T-helper 2 cell treated with Interferon-gamma antibody and Interleukin-4, amounts not matched to agents 5 μg/mL and 100 μg/mL, for 36 hours (primary cell): ENCODE measurements around the gene EYA4.

Experiments
- DNase-seq: peaks from one replicate; pipeline ENCODE4 v3.0.0; 2021; ENCODE audit warnings: low spot score
- H3K27ac Mint-ChIP-seq: one replicate; pipeline ENCODE4 v1.8.0; 2021; ENCODE audit warnings: mild to moderate bottlenecking, mixed read lengths
- H3K27me3 Mint-ChIP-seq: one replicate; pipeline ENCODE4 v1.8.0; 2021; ENCODE audit warnings: low read depth, mixed read lengths
- H3K36me3 Mint-ChIP-seq: one replicate; pipeline ENCODE4 v1.8.0; 2021; ENCODE audit warnings: low read depth, mixed read lengths
- H3K4me1 Mint-ChIP-seq: one replicate; pipeline ENCODE4 v1.8.0; 2021; ENCODE audit warnings: low read depth, mixed read lengths
- H3K4me3 Mint-ChIP-seq: one replicate; pipeline ENCODE4 v1.8.0; 2022; ENCODE audit warnings: mild to moderate bottlenecking, moderate library complexity, mixed read lengths
- H3K9me3 Mint-ChIP-seq: one replicate; pipeline ENCODE4 v1.8.0; 2021; ENCODE audit warnings: mixed read lengths

The EYA4 gene

DNA sequence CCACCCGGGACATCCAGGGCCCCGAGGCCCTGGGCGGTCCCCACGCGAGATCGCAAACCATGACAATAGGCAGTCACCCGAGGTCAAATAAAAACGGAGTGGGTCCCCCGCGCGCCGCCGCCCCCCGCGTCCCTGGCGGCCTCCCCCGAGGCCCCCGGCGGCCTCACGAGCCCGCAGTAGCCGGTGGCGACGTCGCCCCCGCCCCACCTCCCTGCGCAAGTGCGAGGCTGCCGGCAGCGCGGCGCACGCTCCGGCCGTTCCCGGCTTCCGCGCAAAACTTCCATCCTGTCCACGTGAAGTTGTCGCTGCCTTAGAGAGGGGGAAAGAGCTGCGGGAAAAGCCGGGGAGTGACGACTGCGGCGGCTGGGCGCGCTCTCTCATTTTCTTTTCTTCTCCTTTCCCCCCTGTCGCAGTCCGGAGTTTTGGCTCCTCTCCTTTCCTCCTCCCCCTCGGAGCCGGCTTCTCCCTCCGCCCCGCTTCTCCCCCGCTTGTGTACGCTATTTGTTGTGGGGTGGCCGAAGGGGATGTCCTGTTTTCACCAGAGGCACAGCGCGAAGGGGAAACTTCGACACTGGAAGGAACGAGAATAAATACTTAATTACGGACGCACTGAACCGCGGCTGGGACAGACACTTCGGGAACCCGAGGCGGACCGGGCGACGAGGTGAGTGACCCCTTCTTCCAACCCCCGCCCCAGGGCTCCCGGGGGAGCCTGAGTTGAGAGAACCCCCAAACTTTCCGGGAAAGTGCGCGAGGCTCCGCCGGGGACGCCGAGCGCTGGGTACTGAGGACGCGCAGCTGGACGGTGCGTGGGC lies at the start of gene EYA4:
TSS of gene EYA4 (plus strand) at position 272 of the 815 bp plus-strand sequence. CDS start 33,424 bp downstream, outside the sequence.
- Mint-ChIP-seq H3K27me3 (peaks cover 70% of the 10 kb centered on the region), H3K4me1 (peaks cover 3% of the 10 kb centered on the region), H3K4me3 (no peak within 1 kb of the TSS), H3K36me3 (no peaks in the 10 kb centered on the region), H3K27ac (peak within 1 kb of the TSS; percentile 26), H3K9me3 (no peaks in the 10 kb centered on the region)
- no peak for DNase-seq

DNA sequence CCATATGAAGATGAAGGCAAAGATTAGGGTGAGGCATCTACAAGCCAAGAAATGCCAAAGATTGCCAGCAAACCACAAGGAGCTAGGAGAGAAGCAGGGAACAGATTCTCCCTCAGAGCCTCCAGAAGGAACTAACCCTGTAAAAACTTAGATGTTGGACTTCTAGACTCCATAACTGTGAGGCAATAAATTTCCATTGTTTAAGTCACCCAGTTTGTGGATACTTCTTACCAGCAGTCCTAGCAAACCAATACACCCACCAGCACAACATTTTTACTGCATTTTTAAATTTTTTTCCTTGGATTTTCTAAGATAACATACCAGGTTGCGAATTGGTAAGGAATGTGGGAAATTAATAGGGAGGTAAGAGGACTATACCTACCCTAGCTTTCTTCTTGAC lies 47.8 kb upstream of the EYA4 start:
- Mint-ChIP-seq H3K9me3 (no peaks in the 10 kb centered on the region), H3K27ac (no peak overlapping the region), H3K4me1 (no peaks in the 10 kb centered on the region), H3K27me3 (no peaks in the 10 kb centered on the region), H3K4me3 (no peak overlapping the region), H3K36me3 (no peaks in the 10 kb centered on the region)
- no peak for DNase-seq

DNA sequence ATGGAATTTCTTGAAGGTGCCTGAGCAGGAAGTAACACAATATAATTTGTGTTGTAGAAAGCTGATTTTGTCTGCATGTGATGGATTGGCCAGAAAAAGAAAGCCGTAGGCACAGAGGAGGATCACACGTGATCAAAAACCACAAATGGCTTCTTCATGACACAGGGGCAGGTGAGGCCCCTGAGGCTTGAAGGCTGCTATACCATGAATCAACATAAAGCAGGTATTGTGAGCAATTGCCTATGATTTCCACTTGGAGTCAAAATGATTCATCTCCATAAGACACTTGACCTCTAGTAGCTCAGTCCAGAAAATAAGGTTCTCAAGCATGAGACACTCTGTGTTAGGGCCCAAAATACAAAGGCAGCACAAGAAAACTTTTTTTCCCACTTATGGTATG lies 42.4 kb upstream of the EYA4 start:
- no peaks in the 10 kb centered on the region for H3K36me3 Mint-ChIP-seq
- H3K4me3 Mint-ChIP-seq, result no peak overlapping the region
- no peak overlapping the region for H3K27ac Mint-ChIP-seq
- no peaks in the 10 kb centered on the region for H3K27me3 Mint-ChIP-seq
- no peaks in the 10 kb centered on the region for H3K4me1 Mint-ChIP-seq
- H3K9me3 Mint-ChIP-seq, result no peaks in the 10 kb centered on the region
- DNase-seq, result no peak

GRCh38 chr6:133201231-133201630 lies 39.9 kb upstream of the EYA4 start:
- H3K4me3 Mint-ChIP-seq, result no peak overlapping the region
- no peak overlapping the region for H3K27ac Mint-ChIP-seq
- H3K27me3 Mint-ChIP-seq, result no peaks in the 10 kb centered on the region
- H3K36me3 Mint-ChIP-seq, result no peaks in the 10 kb centered on the region
- H3K9me3 Mint-ChIP-seq, result no peaks in the 10 kb centered on the region
- H3K4me1 Mint-ChIP-seq, result no peaks in the 10 kb centered on the region
- DNase-seq, result no peak

DNA sequence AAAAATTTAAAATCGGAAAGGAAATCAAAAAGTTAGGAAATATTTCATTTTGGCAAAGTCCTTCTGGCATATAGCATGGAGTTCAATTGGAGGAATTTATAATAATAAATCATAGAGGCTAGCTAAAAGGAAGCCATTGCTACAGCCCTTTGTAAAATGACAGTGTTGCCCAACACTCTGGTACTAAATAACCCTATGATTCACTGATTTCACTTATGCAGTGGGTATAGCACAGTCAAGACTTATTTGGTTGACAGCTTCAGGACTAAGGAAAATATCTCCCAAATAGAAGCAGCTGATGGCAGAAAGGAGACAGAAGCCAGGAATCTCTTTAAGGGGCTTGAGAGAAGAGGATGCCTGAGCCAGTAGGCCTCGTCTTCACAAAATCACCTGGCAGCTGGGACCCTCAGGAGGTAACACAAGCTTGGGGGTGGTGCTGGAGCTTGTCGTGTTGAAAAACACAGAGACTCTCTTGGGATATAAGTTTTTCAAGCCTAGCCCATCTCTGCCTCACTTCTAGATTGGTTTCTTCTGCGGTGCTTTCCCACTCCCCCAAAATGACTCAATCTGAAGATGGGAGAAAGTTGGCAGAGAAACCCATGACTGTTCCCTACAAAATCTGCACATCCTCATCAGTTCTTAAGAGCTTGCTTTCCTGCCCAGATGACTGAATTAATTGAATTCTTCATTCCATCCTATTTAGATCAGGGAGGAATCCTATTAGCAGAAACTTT lies 38.4 kb upstream of the EYA4 start:
- Mint-ChIP-seq H3K4me3 (no peak overlapping the region), H3K4me1 (no peaks in the 10 kb centered on the region), H3K9me3 (no peaks in the 10 kb centered on the region), H3K36me3 (no peaks in the 10 kb centered on the region), H3K27ac (no peak overlapping the region), H3K27me3 (no peaks in the 10 kb centered on the region)
- no peak for DNase-seq

DNA sequence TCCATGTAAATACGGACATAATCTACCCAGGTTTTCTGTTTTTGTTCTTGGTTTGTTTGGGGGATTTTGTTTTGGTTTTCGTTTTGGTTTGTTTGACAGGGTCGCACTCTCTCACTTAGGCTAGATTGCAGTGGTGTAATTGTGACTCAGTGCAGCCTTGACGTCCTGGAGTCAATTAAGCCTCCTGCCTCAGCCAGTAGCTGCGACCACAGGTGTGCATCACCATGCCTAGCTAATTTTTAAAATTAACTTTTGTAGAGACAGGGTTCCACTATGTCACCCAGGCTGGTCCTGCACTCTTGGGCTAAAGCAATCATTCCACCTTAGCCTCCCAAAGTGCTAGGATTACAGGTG lies 37.8 kb upstream of the EYA4 start:
- no peak overlapping the region for H3K4me3 Mint-ChIP-seq
- no peak for DNase-seq
- no peaks in the 10 kb centered on the region for H3K9me3 Mint-ChIP-seq
- H3K27ac Mint-ChIP-seq, result no peak overlapping the region
- no peaks in the 10 kb centered on the region for H3K27me3 Mint-ChIP-seq
- H3K36me3 Mint-ChIP-seq, result no peaks in the 10 kb centered on the region
- H3K4me1 Mint-ChIP-seq, result no peaks in the 10 kb centered on the region

- no peaks in the 10 kb centered on the region for H3K4me1 Mint-ChIP-seq
- no peak overlapping the region for H3K27ac Mint-ChIP-seq
- no peaks in the 10 kb centered on the region for H3K27me3 Mint-ChIP-seq
- H3K4me3 Mint-ChIP-seq, result no peak overlapping the region
- peaks cover 3% of the 10 kb centered on the region for H3K9me3 Mint-ChIP-seq
- DNase-seq, result no peak
- no peaks in the 10 kb centered on the region for H3K36me3 Mint-ChIP-seq
Measured at GRCh38 chr6:133205304-133205703, 35.9 kb upstream of the EYA4 start.

GRCh38 chr6:133206942-133207341 lies 34.2 kb upstream of the EYA4 start:
- no peak for DNase-seq
- Mint-ChIP-seq H3K27ac (no peak overlapping the region), H3K4me1 (no peaks in the 10 kb centered on the region), H3K27me3 (no peaks in the 10 kb centered on the region), H3K4me3 (no peak overlapping the region), H3K9me3 (peaks cover 3% of the 10 kb centered on the region), H3K36me3 (no peaks in the 10 kb centered on the region)

DNA sequence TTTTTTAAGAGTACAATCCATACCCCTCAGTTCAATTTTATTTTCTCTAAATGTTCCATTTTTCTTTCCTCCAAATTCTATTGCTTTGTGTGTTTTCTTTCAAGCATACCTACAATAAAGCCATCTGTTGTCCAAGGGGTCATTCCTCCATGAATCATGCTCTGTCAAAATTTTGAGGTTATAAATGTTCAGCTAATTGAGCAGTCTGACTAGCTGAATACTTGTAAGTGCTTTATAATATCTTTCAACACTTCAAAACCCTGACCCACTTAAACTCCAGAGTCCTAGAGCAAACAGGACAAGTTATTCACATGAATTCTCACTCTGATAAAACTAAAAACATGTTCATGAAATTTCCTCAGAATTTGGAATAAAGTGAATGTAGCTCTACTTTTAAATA lies 33.4 kb upstream of the EYA4 start:
- H3K36me3 Mint-ChIP-seq, result no peaks in the 10 kb centered on the region
- H3K4me3 Mint-ChIP-seq, result no peak overlapping the region
- no peaks in the 10 kb centered on the region for H3K27me3 Mint-ChIP-seq

GRCh38 chr6:133208183-133208755 lies 32.9 kb upstream of the EYA4 start:
- H3K27me3 Mint-ChIP-seq, result no peaks in the 10 kb centered on the region
- DNase-seq, result no peak

More for the DNA sequence above, 33.4 kb upstream of the EYA4 start:
- no peak for DNase-seq
- Mint-ChIP-seq H3K9me3 (peaks cover 3% of the 10 kb centered on the region), H3K27ac (no peak overlapping the region), H3K4me1 (no peaks in the 10 kb centered on the region)

GRCh38 chr6:133214267-133214666 lies 26.9 kb upstream of the EYA4 start:
- no peaks in the 10 kb centered on the region for H3K27me3 Mint-ChIP-seq
- H3K36me3 Mint-ChIP-seq, result no peaks in the 10 kb centered on the region
- no peak overlapping the region for H3K4me3 Mint-ChIP-seq
- peaks cover 3% of the 10 kb centered on the region for H3K9me3 Mint-ChIP-seq
- DNase-seq, result no peak
- no peak overlapping the region for H3K27ac Mint-ChIP-seq
- no peaks in the 10 kb centered on the region for H3K4me1 Mint-ChIP-seq

More at GRCh38 chr6:133208183-133208755, 32.9 kb upstream of the EYA4 start:
- H3K9me3 Mint-ChIP-seq, result peaks cover 3% of the 10 kb centered on the region
- H3K4me3 Mint-ChIP-seq, result no peak overlapping the region
- no peak overlapping the region for H3K27ac Mint-ChIP-seq
- H3K36me3 Mint-ChIP-seq, result no peaks in the 10 kb centered on the region
- H3K4me1 Mint-ChIP-seq, result no peaks in the 10 kb centered on the region

DNA sequence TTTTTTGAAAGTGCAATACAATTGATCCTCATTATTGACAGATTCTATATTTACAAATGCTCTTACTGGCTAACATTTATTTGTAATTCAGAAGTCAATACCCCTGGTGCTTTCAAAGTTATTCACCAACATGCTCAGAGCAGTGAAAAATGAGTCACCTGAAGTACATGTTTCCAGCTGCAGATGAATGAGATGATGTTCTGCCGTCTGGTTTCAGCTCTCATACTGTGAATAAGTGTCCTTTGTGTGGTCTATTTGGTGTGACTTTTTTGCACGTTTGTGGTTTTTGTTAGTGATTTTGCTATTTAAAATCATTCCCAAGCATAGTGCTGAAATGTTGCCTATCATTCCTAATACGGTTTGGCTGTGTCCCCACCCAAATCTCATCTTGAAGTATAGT lies 22.3 kb upstream of the EYA4 start:
- DNase-seq, result no peak
- Mint-ChIP-seq H3K4me1 (no peaks in the 10 kb centered on the region), H3K9me3 (no peaks in the 10 kb centered on the region), H3K36me3 (no peaks in the 10 kb centered on the region), H3K27ac (no peak overlapping the region), H3K27me3 (no peaks in the 10 kb centered on the region), H3K4me3 (no peak overlapping the region)

GRCh38 chr6:133223452-133224029 lies 17.6 kb upstream of the EYA4 start:
- H3K27ac Mint-ChIP-seq, result no peak overlapping the region
- H3K36me3 Mint-ChIP-seq, result no peaks in the 10 kb centered on the region
- DNase-seq, result no peak
- no peak overlapping the region for H3K4me3 Mint-ChIP-seq
- H3K9me3 Mint-ChIP-seq, result no peaks in the 10 kb centered on the region
- no peaks in the 10 kb centered on the region for H3K27me3 Mint-ChIP-seq
- H3K4me1 Mint-ChIP-seq, result no peaks in the 10 kb centered on the region

GRCh38 chr6:133225560-133225959 lies 15.6 kb upstream of the EYA4 start:
- no peak for DNase-seq
- H3K4me1 Mint-ChIP-seq, result no peaks in the 10 kb centered on the region
- H3K36me3 Mint-ChIP-seq, result no peaks in the 10 kb centered on the region
- H3K27ac Mint-ChIP-seq, result no peak overlapping the region
- H3K27me3 Mint-ChIP-seq, result no peaks in the 10 kb centered on the region
- no peaks in the 10 kb centered on the region for H3K9me3 Mint-ChIP-seq
- H3K4me3 Mint-ChIP-seq, result no peak overlapping the region
